Measurements from ENCODE around the gene RAP2A. TPM values are rescaled to one million over a fixed set of nuclear protein-coding genes. Genes with fewer than 3 reads are reported as not detected.

RAP2A gene
- total RNA-seq, 1 donor from 2014 or later = 19.6 TPM

DNA sequence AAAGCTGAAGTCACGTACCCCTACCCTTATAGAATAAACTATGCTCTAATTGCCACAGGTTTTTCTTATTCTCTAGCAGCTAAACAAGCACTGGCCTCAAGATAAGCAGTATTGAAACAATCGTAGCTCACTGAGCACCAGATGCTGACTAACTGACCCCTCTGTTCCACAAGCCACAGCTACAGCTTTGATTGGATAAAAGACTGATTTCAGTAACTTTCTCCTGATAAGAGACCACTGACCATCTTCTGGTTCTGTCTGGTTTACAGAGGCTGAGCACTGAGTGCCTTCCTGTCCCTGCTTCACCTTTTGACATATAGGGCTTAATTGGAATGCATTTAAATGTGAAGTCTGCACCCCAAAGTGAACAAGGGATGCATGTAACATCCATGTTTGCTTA is 8.4 kb upstream of the RAP2A start:
- Histone ChIP-seq H3K27ac (no peak overlapping the region), H3K27me3 (no peaks in the 10 kb centered on the region), H3K36me3 (no peaks in the 10 kb centered on the region), H3K4me3 (no peak overlapping the region), H3K9me3 (no peaks in the 10 kb centered on the region), H3K4me1 (no peaks in the 10 kb centered on the region)
- no peak for DNase-seq (ENCODE audit: extremely low spot score in 2 of 2)
- intact Hi-C loops (cut with DNase I) = no loop called here
- TF ChIP-seq POLR2A (IDR thresholded peaks at IDR 0.05) = no peak
- TF ChIP-seq, protein P1, sequence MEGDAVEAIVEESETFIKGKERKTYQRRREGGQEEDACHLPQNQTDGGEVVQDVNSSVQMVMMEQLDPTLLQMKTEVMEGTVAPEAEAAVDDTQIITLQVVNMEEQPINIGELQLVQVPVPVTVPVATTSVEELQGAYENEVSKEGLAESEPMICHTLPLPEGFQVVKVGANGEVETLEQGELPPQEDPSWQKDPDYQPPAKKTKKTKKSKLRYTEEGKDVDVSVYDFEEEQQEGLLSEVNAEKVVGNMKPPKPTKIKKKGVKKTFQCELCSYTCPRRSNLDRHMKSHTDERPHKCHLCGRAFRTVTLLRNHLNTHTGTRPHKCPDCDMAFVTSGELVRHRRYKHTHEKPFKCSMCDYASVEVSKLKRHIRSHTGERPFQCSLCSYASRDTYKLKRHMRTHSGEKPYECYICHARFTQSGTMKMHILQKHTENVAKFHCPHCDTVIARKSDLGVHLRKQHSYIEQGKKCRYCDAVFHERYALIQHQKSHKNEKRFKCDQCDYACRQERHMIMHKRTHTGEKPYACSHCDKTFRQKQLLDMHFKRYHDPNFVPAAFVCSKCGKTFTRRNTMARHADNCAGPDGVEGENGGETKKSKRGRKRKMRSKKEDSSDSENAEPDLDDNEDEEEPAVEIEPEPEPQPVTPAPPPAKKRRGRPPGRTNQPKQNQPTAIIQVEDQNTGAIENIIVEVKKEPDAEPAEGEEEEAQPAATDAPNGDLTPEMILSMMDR (IDR thresholded peaks at IDR 0.05) = no peak
- TF ChIP-seq POLR2AphosphoS5 (IDR thresholded peaks at IDR 0.05; ENCODE audit: insufficient read depth in 1 of 2, low read depth in 1 of 2) = no peak

DNA sequence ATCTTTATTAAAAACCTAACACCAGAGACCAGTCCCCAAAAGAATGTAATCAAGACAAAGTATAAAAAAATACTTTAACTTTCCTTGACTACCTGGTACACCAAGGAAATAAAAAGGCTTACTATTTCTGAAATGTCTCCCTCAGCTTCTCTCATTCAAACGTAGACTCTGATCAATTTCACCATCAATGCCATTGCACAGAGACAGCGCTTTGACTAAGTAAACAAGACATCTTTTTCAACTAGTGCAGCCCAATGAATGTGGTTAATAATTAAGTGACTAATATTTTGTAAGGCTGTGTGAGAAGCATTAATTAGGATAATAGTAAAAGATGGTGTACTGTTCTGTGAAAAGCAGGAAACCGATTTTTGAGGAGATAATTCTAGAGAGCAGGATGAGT is 7.3 kb upstream of the RAP2A start:
- Histone ChIP-seq H3K4me1 (peaks cover 1% of the 10 kb centered on the region), H3K27me3 (no peaks in the 10 kb centered on the region), H3K9me3 (no peaks in the 10 kb centered on the region), H3K36me3 (no peaks in the 10 kb centered on the region), H3K4me3 (no peak overlapping the region), H3K27ac (no peak overlapping the region)
- no peak for DNase-seq (ENCODE audit: extremely low spot score in 2 of 2)
- intact Hi-C loops (cut with DNase I) = no loop called here
- TF ChIP-seq POLR2A (IDR thresholded peaks at IDR 0.05) (no peak), POLR2AphosphoS5 (IDR thresholded peaks at IDR 0.05; ENCODE audit: insufficient read depth in 1 of 2, low read depth in 1 of 2) (no peak)
- TF ChIP-seq, protein P1 (IDR thresholded peaks at IDR 0.05) = no peak

DNA sequence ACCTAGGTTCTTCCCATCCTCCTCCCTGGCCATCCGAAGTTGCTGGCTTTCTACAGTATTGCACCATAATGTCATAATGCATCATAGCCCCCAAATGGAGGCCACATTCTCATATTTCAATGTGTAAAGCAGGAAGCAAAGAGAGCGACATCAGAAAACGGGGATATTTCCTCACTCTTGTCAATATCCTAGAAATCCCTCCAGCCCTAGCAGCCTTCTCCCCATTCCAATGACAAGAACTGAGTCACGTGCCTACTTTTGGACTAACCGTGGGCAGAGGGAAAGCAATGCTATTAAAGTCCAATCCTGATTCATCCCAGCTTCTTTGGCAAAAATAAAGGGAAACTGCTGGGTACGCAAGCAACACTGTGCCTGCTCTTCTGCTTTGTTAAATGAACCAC is 4.3 kb upstream of the RAP2A start:
- TF ChIP-seq POLR2AphosphoS5 (IDR thresholded peaks at IDR 0.05; ENCODE audit: insufficient read depth in 1 of 2, low read depth in 1 of 2) = peak in 1 of 2 donors; percentile 65
- TF ChIP-seq, protein P1 (IDR thresholded peaks at IDR 0.05) = no peak
- H3K9me3 ChIP-seq = no peaks in the 10 kb centered on the region
- H3K27me3 ChIP-seq = no peaks in the 10 kb centered on the region
- H3K27ac ChIP-seq = peak overlapping the region; percentile 71
- no peak for DNase-seq (ENCODE audit: extremely low spot score in 2 of 2)
- H3K4me1 ChIP-seq = peaks cover 10% of the 10 kb centered on the region
- H3K36me3 ChIP-seq = no peaks in the 10 kb centered on the region
- H3K4me3 ChIP-seq = peak overlapping the region; percentile 14 to 24
- intact Hi-C loops (cut with DNase I) = loop anchor here (10.0 kb wide), 1 partner anchor 315 kb away; no protein-coding TSS in a partner anchor

DNA sequence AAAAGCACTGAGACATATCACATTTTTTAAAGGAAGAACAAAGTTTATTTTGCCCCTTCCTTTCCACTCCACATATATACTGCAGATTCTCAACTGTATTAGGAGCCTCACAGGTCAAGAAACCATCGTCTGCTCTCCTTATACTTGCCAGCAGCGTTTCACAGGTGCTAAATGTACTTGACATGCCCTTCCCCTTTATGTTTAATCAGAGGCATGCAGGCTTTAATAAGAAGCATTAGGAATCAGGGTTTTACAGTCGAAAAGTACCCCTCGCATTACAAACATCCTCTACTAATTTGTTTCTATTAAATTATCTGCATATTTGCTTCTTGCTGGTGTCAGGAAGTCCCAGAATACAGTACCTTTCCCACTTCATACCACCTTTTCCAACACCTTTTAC is 3.7 kb upstream of the RAP2A start:
- TF ChIP-seq POLR2A (IDR thresholded peaks at IDR 0.05) (no peak), POLR2AphosphoS5 (IDR thresholded peaks at IDR 0.05; ENCODE audit: insufficient read depth in 1 of 2, low read depth in 1 of 2) (no peak)
- TF ChIP-seq, protein P1 (IDR thresholded peaks at IDR 0.05) = no peak
- intact Hi-C loops (cut with DNase I) = loop anchor here (10.0 kb wide), 1 partner anchor 315 kb away; no protein-coding TSS in a partner anchor
- DNase-seq (ENCODE audit: extremely low spot score in 2 of 2) = no peak
- H3K36me3 ChIP-seq = no peaks in the 10 kb centered on the region
- no peaks in the 10 kb centered on the region for H3K9me3 ChIP-seq
- H3K27me3 ChIP-seq = no peaks in the 10 kb centered on the region
- H3K4me1 ChIP-seq = peaks cover 13% of the 10 kb centered on the region
- H3K4me3 ChIP-seq = peak overlapping the region in 1 of 2 donors; percentile 24
- H3K27ac ChIP-seq = peak overlapping the region; percentile 71

DNA sequence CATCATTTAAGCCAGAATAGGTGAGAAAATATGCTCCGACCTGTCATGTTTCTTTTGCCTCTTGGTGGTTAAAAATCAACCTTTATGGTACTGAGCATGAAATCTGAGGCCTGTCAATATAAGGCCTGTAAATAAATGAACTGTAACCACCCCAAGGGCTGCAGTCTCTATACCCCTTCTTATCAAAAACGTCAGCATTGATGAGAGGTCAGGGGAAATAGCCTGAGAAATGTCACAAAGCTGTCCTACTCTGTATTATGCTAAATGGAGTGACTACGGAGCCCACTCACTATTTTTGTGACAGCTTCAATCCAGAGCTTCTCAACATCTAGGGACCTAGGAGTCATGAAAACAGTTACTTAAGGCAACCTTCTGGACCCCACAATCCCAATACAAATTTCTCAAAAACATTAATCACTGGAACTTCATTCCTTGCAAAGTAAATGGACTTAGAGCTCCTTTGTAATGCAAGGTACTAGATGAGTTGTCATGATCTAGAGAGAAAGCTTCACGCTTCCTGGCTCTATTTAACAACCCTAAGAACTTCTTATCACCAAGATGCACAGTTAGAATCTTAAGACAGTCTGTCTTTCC is 2.7 kb upstream of the RAP2A start:
- Histone ChIP-seq H3K4me1 (peaks cover 23% of the 10 kb centered on the region), H3K9me3 (no peaks in the 10 kb centered on the region), H3K27ac (no peak overlapping the region), H3K36me3 (no peaks in the 10 kb centered on the region), H3K27me3 (no peaks in the 10 kb centered on the region), H3K4me3 (no peak overlapping the region)
- no peak for DNase-seq (ENCODE audit: extremely low spot score in 2 of 2)
- no peak for TF ChIP-seq POLR2A (IDR thresholded peaks at IDR 0.05)
- TF ChIP-seq, protein P1 (IDR thresholded peaks at IDR 0.05) = no peak
- no peak for TF ChIP-seq POLR2AphosphoS5 (IDR thresholded peaks at IDR 0.05; ENCODE audit: insufficient read depth in 1 of 2, low read depth in 1 of 2)
- intact Hi-C loops (cut with DNase I) = loop anchor here (10.0 kb wide), 1 partner anchor 316 kb away; no protein-coding TSS in a partner anchor
